Cardiac atrium fibroblast (primary cell): ENCODE measurements around the gene LSM2. TPM values are rescaled to one million over a fixed set of nuclear protein-coding genes. Genes with fewer than 3 reads are reported as not detected.

Experiments
- total RNA-seq: library from RNA; depleted of rRNA; stranded (reverse); fragments of >200 nt; gene quantifications from 2 replicates; pipeline ENCODE4 v1.2.3, GENCODE V29; 2015

The LSM2 gene
- 20.9 and 37.3 TPM in 2 replicates for total RNA-seq

GRCh38 chr6:31806470-31807272, at the start of gene LSM2:
LSM2 (minus strand) TSS chr6:31806966; CDS start chr6:31806757, 209 bp downstream.

GRCh38 chr6:31827286-31828079, 20.7 kb upstream of the LSM2 start, which contains the start of gene HSPA1B:
HSPA1B (plus strand) TSS chr6:31827738; CDS start chr6:31827951, 213 bp downstream.

GRCh38 chr6:31815025-31815838, 8.5 kb upstream of the LSM2 start, which contains the start of the genes HSPA1A and HSPA1L:
HSPA1A (plus strand) TSS chr6:31815543; CDS start chr6:31815757, 214 bp downstream.
HSPA1L (minus strand) TSS chr6:31815283; CDS start chr6:31811972, 3,311 bp downstream.

GRCh38 chr6:31795616-31796298, 11.0 kb downstream of the LSM2 start, which contains the start of gene VARS1:
VARS1 (minus strand) TSS chr6:31795752; CDS start chr6:31795217, 535 bp downstream.

GRCh38 chr6:31776989-31777666, 29.6 kb downstream of the LSM2 start, which contains the start of gene VWA7:
VWA7 (minus strand) TSS chr6:31777328; CDS start chr6:31776779, 549 bp downstream.

GRCh38 chr6:31762356-31762755, 44.4 kb downstream of the LSM2 start, which contains the start of gene SAPCD1:
SAPCD1 (plus strand) TSS chr6:31762656; CDS start chr6:31763055, 399 bp downstream.

Other genes with a start within 250 kb of the LSM2 start
- gene LTA, start 234.7 kb downstream of the LSM2 start, total RNA-seq = not detected in 2 replicates
- gene TNF, start 231.4 kb downstream of the LSM2 start, total RNA-seq = 0.16 and 0.54 TPM in 2 replicates
- gene LTB, start 224.5 kb downstream of the LSM2 start, total RNA-seq = not detected in 2 replicates
- 1.8 TPM in 1 of 2 replicates, not detected in the other for gene LST1, start 220.7 kb downstream of the LSM2 start, total RNA-seq
- not detected in 2 replicates for gene NCR3, start 214.0 kb downstream of the LSM2 start, total RNA-seq
- gene AIF1, start 191.7 kb downstream of the LSM2 start, total RNA-seq = not detected in 2 replicates
- 59.4 and 74.7 TPM in 2 replicates for gene PRRC2A, start 186.3 kb downstream of the LSM2 start, total RNA-seq
- 200 and 228 TPM in 2 replicates for gene BAG6, start 154.3 kb downstream of the LSM2 start, total RNA-seq
- 7.6 TPM in 1 of 2 replicates, not detected in the other for gene APOM, start 151.1 kb downstream of the LSM2 start, total RNA-seq
- 15.3 and 19.9 TPM in 2 replicates for gene C6orf47, start 146.2 kb downstream of the LSM2 start, total RNA-seq
- gene GPANK1, start 142.0 kb downstream of the LSM2 start, total RNA-seq = 23.2 and 28.5 TPM in 2 replicates
- 218 and 219 TPM in 2 replicates for gene CSNK2B, start 140.9 kb downstream of the LSM2 start, total RNA-seq
- gene LY6G5B, start 137.0 kb downstream of the LSM2 start, total RNA-seq = 1.1 and 1.5 TPM in 2 replicates
- gene LY6G5C, start 125.9 kb downstream of the LSM2 start, total RNA-seq = not detected in 2 replicates
- 28.3 and 28.8 TPM in 2 replicates for gene ABHD16A, start 103.6 kb downstream of the LSM2 start, total RNA-seq
- gene LY6G6F, start 100.1 kb downstream of the LSM2 start, total RNA-seq = not detected in 2 replicates
- gene LY6G6D, start 91.6 kb downstream of the LSM2 start, total RNA-seq = not detected in 2 replicates
- gene LY6G6C, start 85.2 kb downstream of the LSM2 start, total RNA-seq = not detected in 2 replicates
- not detected in 2 replicates for gene MPIG6B, start 83.6 kb downstream of the LSM2 start, total RNA-seq
- 32.1 and 53.8 TPM in 2 replicates for gene DDAH2, start 77.7 kb downstream of the LSM2 start, total RNA-seq
- gene CLIC1, start 70.4 kb downstream of the LSM2 start, total RNA-seq = 478 and 525 TPM in 2 replicates
- gene MSH5, start 67.0 kb downstream of the LSM2 start, total RNA-seq = 2.1 and 4.3 TPM in 2 replicates
- 0.54 TPM in 1 of 2 replicates, not detected in the other for gene SAPCD1, start 44.3 kb downstream of the LSM2 start, total RNA-seq
- gene VWA7, start 29.6 kb downstream of the LSM2 start, total RNA-seq = under 0.01 TPM in 1 of 2 replicates, not detected in the other
- 40.1 and 59.8 TPM in 2 replicates for gene VARS1, start 11.2 kb downstream of the LSM2 start, total RNA-seq
- 0.49 TPM in 1 of 2 replicates, not detected in the other for gene HSPA1L, start 8.3 kb upstream of the LSM2 start, total RNA-seq
- gene HSPA1A, start 8.6 kb upstream of the LSM2 start, total RNA-seq = 59.8 and 77.6 TPM in 2 replicates
- 61.4 and 72.9 TPM in 2 replicates for gene HSPA1B, start 20.8 kb upstream of the LSM2 start, total RNA-seq
- gene NEU1, start 55.9 kb upstream of the LSM2 start, total RNA-seq = 37.5 and 55.9 TPM in 2 replicates
- not detected in 2 replicates for gene SLC44A4, start 72.0 kb upstream of the LSM2 start, total RNA-seq
- 26.0 and 35.0 TPM in 2 replicates for gene EHMT2, start 90.7 kb upstream of the LSM2 start, total RNA-seq
- gene ZBTB12, start 95.1 kb upstream of the LSM2 start, total RNA-seq = 1.8 and 2.1 TPM in 2 replicates
- 0.97 and 2.2 TPM in 2 replicates for gene C2, start 120.8 kb upstream of the LSM2 start, total RNA-seq
- 12.6 and 103 TPM in 2 replicates for gene CFB, start 139.1 kb upstream of the LSM2 start, total RNA-seq
- 80.2 and 82.0 TPM in 2 replicates for gene NELFE, start 152.0 kb upstream of the LSM2 start, total RNA-seq
- gene SKIC2, start 152.2 kb upstream of the LSM2 start, total RNA-seq = 28.0 and 44.9 TPM in 2 replicates
- gene DXO, start 165.2 kb upstream of the LSM2 start, total RNA-seq = 18.6 and 25.5 TPM in 2 replicates
- gene C4A, start 175.1 kb upstream of the LSM2 start, total RNA-seq = 12.1 and 14.7 TPM in 2 replicates
- 6.0 TPM in 2 replicates for gene C4B, start 207.8 kb upstream of the LSM2 start, total RNA-seq
- gene CYP21A2, start 231.4 kb upstream of the LSM2 start, total RNA-seq = 0.49 TPM in 1 of 2 replicates, not detected in the other